Measurements from ENCODE around the gene FBXO33. TPM values are rescaled to one million over a fixed set of nuclear protein-coding genes. Genes with fewer than 3 reads are reported as not detected.

The FBXO33 gene
- total RNA-seq, 2 experiments from 2014 or later: 17.5 to 19.9 TPM

- peaks cover 25% of the 10 kb centered on the region for H3K4me1 Mint-ChIP-seq
- peaks cover 19% of the 10 kb centered on the region for H3K36me3 Mint-ChIP-seq
- H3K27me3 Mint-ChIP-seq: no peaks in the 10 kb centered on the region
- H3K27ac Mint-ChIP-seq: no peak overlapping the region
- H3K4me3 Mint-ChIP-seq: no peak overlapping the region
- ATAC-seq (no peak), DNase-seq (no peak)
- CTCF ChIA-PET: interaction anchor here (5.2 kb wide), 1 partner anchor 8 kb away, joined by 15 read pairs; the partner anchor contains the start of gene FBXO33
- no peaks in the 10 kb centered on the region for H3K9me3 Mint-ChIP-seq (ENCODE audit: low read depth)
Observed at GRCh38 chr14:39423793-39424192, 8.4 kb downstream of the FBXO33 start.

GRCh38 chr14:39422243-39422642 lies 10.0 kb downstream of the FBXO33 start:
- no peak overlapping the region for H3K4me3 Mint-ChIP-seq
- peaks cover 20% of the 10 kb centered on the region for H3K36me3 Mint-ChIP-seq
- H3K27me3 Mint-ChIP-seq: no peaks in the 10 kb centered on the region
- peaks cover under 1% of the 10 kb centered on the region for H3K9me3 Mint-ChIP-seq (ENCODE audit: low read depth)
- no peak overlapping the region for H3K27ac Mint-ChIP-seq
- H3K4me1 Mint-ChIP-seq: peaks cover 19% of the 10 kb centered on the region
- ATAC-seq: no peak
- CTCF ChIA-PET: interaction anchor here (5.2 kb wide), 1 partner anchor 10 kb away, joined by 15 read pairs; the partner anchor contains the start of gene FBXO33
- DNase-seq: no peak

GRCh38 chr14:39419272-39419671 lies 13.0 kb downstream of the FBXO33 start:
- DNase-seq (no peak), ATAC-seq (no peak)
- peaks cover 43% of the 10 kb centered on the region for H3K36me3 Mint-ChIP-seq
- no peaks in the 10 kb centered on the region for H3K27me3 Mint-ChIP-seq
- H3K27ac Mint-ChIP-seq: no peak overlapping the region
- H3K4me3 Mint-ChIP-seq: no peak overlapping the region
- CTCF ChIA-PET: interaction anchor here (0.6 to 0.7 kb wide), 2 partner anchors 9 to 69 kb away, joined by 3 read pairs; no protein-coding TSS in a partner anchor
- H3K4me1 Mint-ChIP-seq: peaks cover 7% of the 10 kb centered on the region
- peaks cover 20% of the 10 kb centered on the region for H3K9me3 Mint-ChIP-seq (ENCODE audit: low read depth)

GRCh38 chr14:39417014-39417413 lies 15.2 kb downstream of the FBXO33 start:
- H3K36me3 Mint-ChIP-seq: peaks cover 52% of the 10 kb centered on the region
- no peaks in the 10 kb centered on the region for H3K4me1 Mint-ChIP-seq
- H3K9me3 Mint-ChIP-seq (ENCODE audit: low read depth): peaks cover 25% of the 10 kb centered on the region
- CTCF ChIA-PET: interaction anchor here (0.7 to 1.7 kb wide), 2 partner anchors 9 to 15 kb away, joined by 4 read pairs; no protein-coding TSS in a partner anchor
- no peaks in the 10 kb centered on the region for H3K27me3 Mint-ChIP-seq
- no peak for DNase-seq
- no peak overlapping the region for H3K4me3 Mint-ChIP-seq
- ATAC-seq: no peak
- no peak overlapping the region for H3K27ac Mint-ChIP-seq

- DNase-seq (no peak), ATAC-seq (no peak)
- H3K27me3 Mint-ChIP-seq: no peaks in the 10 kb centered on the region
- no peaks in the 10 kb centered on the region for H3K4me1 Mint-ChIP-seq
- H3K4me3 Mint-ChIP-seq: no peak overlapping the region
- CTCF ChIA-PET: interaction anchor here (0.6 to 0.7 kb wide), 2 partner anchors 15 to 245 kb away, joined by 3 to 4 read pairs; no protein-coding TSS in a partner anchor
- H3K27ac Mint-ChIP-seq: no peak overlapping the region
- H3K36me3 Mint-ChIP-seq: peaks cover 52% of the 10 kb centered on the region
- peaks cover 28% of the 10 kb centered on the region for H3K9me3 Mint-ChIP-seq (ENCODE audit: low read depth)
Observed at GRCh38 chr14:39416072-39416471, 16.2 kb downstream of the FBXO33 start.

GRCh38 chr14:39406560-39406959 lies 25.7 kb downstream of the FBXO33 start:
- peaks cover 28% of the 10 kb centered on the region for H3K36me3 Mint-ChIP-seq
- H3K9me3 Mint-ChIP-seq (ENCODE audit: low read depth): peaks cover 7% of the 10 kb centered on the region
- CTCF ChIA-PET: interaction anchor here (1.1 kb wide), 1 partner anchor 26 kb away, joined by 3 read pairs; no protein-coding TSS in a partner anchor
- H3K27ac Mint-ChIP-seq: no peak overlapping the region
- no peak overlapping the region for H3K4me3 Mint-ChIP-seq
- H3K4me1 Mint-ChIP-seq: peaks cover 2% of the 10 kb centered on the region
- no peaks in the 10 kb centered on the region for H3K27me3 Mint-ChIP-seq
- ATAC-seq (no peak), DNase-seq (no peak)

- Mint-ChIP-seq H3K36me3 (peaks cover 46% of the 10 kb centered on the region), H3K4me3 (no peak overlapping the region), H3K27ac (no peak overlapping the region), H3K27me3 (no peaks in the 10 kb centered on the region), H3K4me1 (peaks cover 4% of the 10 kb centered on the region), H3K9me3 (ENCODE audit: low read depth) (no peaks in the 10 kb centered on the region)
- no peak for DNase-seq
- CTCF ChIA-PET: interaction anchor here (0.7 to 1.6 kb wide), 2 partner anchors 34 to 132 kb away, joined by 3 to 4 read pairs; partner anchors contain the start of gene FBXO33
- no peak for ATAC-seq
Observed at GRCh38 chr14:39398382-39398781, 33.9 kb downstream of the FBXO33 start.

- Mint-ChIP-seq H3K4me1 (peaks cover 4% of the 10 kb centered on the region), H3K27me3 (no peaks in the 10 kb centered on the region), H3K27ac (no peak overlapping the region), H3K9me3 (ENCODE audit: low read depth) (no peaks in the 10 kb centered on the region), H3K36me3 (peaks cover 41% of the 10 kb centered on the region), H3K4me3 (no peak overlapping the region)
- DNase-seq (no peak), ATAC-seq (no peak)
- CTCF ChIA-PET: no interaction called here
Observed at GRCh38 chr14:39396448-39396847, 35.8 kb downstream of the FBXO33 start.

- ATAC-seq (no peak), DNase-seq (no peak)
- Mint-ChIP-seq H3K4me1 (peaks cover 4% of the 10 kb centered on the region), H3K9me3 (ENCODE audit: low read depth) (no peaks in the 10 kb centered on the region), H3K36me3 (peaks cover 35% of the 10 kb centered on the region), H3K27ac (no peak overlapping the region), H3K4me3 (no peak overlapping the region), H3K27me3 (no peaks in the 10 kb centered on the region)
- CTCF ChIA-PET: no interaction called here
Observed at GRCh38 chr14:39395555-39396254, 36.5 kb downstream of the FBXO33 start.

- peaks cover 24% of the 10 kb centered on the region for H3K36me3 Mint-ChIP-seq
- DNase-seq (no peak), ATAC-seq (no peak)
- peaks cover 4% of the 10 kb centered on the region for H3K4me1 Mint-ChIP-seq
- no peaks in the 10 kb centered on the region for H3K9me3 Mint-ChIP-seq (ENCODE audit: low read depth)
- CTCF ChIA-PET: interaction anchor here (0.9 kb wide), 1 partner anchor 39 kb away, joined by 3 read pairs; the partner anchor contains the start of gene FBXO33
- H3K27me3 Mint-ChIP-seq: no peaks in the 10 kb centered on the region
- H3K4me3 Mint-ChIP-seq: no peak overlapping the region
- H3K27ac Mint-ChIP-seq: no peak overlapping the region
Observed at GRCh38 chr14:39393289-39393688, 38.9 kb downstream of the FBXO33 start.

- CTCF ChIA-PET: interaction anchor here (2.0 kb wide), 1 partner anchor 36 kb away, joined by 4 read pairs; no protein-coding TSS in a partner anchor
- ATAC-seq: no peak
- Mint-ChIP-seq H3K27ac (no peak overlapping the region), H3K4me3 (no peak overlapping the region), H3K9me3 (ENCODE audit: low read depth) (no peaks in the 10 kb centered on the region), H3K4me1 (peaks cover 19% of the 10 kb centered on the region), H3K36me3 (peaks cover 8% of the 10 kb centered on the region), H3K27me3 (no peaks in the 10 kb centered on the region)
- no peak for DNase-seq
Observed at GRCh38 chr14:39384177-39384576, 48.1 kb downstream of the FBXO33 start.

- Mint-ChIP-seq H3K9me3 (ENCODE audit: low read depth) (no peaks in the 10 kb centered on the region), H3K4me3 (no peak overlapping the region), H3K36me3 (peaks cover 8% of the 10 kb centered on the region), H3K4me1 (peaks cover 19% of the 10 kb centered on the region), H3K27ac (no peak overlapping the region), H3K27me3 (no peaks in the 10 kb centered on the region)
- DNase-seq (no peak), ATAC-seq (no peak)
- CTCF ChIA-PET: interaction anchor here (2.0 kb wide), 1 partner anchor 36 kb away, joined by 4 read pairs; no protein-coding TSS in a partner anchor
Observed at GRCh38 chr14:39383741-39384140, 48.5 kb downstream of the FBXO33 start.

GRCh38 chr14:39383026-39383660 lies 49.1 kb downstream of the FBXO33 start:
- peaks cover 8% of the 10 kb centered on the region for H3K36me3 Mint-ChIP-seq
- H3K27ac Mint-ChIP-seq: peak overlapping the region; percentile 4
- no peak for DNase-seq
- H3K4me3 Mint-ChIP-seq: no peak overlapping the region
- peak; percentile 89 for ATAC-seq
- H3K27me3 Mint-ChIP-seq: no peaks in the 10 kb centered on the region
- H3K9me3 Mint-ChIP-seq (ENCODE audit: low read depth): no peaks in the 10 kb centered on the region
- CTCF ChIA-PET: interaction anchor here (1.2 to 2.7 kb wide), 4 partner anchors 11 to 289 kb away, joined by 3 to 7 read pairs (median 4); no protein-coding TSS in a partner anchor
- peaks cover 19% of the 10 kb centered on the region for H3K4me1 Mint-ChIP-seq
